NCI-H128 (cell line): ENCODE results near the gene PDXK.
"Not testable (repeated sequence)": the region's sequence is repeated elsewhere in the genome, so short reads cannot be mapped to it uniquely, and the experiment has no call there.

ENCODE experiments used
- DNase-seq: peaks from one replicate; lab custom pipeline; 2025; ENCODE audit not compliant: unreplicated experiment; lab: John Stamatoyannopoulos, UW

Gene PDXK

GRCh38 chr21:43718872-43719747, at the start of gene PDXK:
PDXK (plus strand) TSS chr21:43719129; CDS start chr21:43719295, 166 bp downstream.
- DNase-seq: peak; percentile 70

- DNase-seq: no peak
Observed at GRCh38 chr21:43669828-43670605, 48.9 kb upstream of the PDXK start.

- no peak for DNase-seq
Observed at GRCh38 chr21:43675871-43676270, 43.1 kb upstream of the PDXK start.

- DNase-seq: no peak
Observed at GRCh38 chr21:43676391-43676790, 42.5 kb upstream of the PDXK start.

DNA sequence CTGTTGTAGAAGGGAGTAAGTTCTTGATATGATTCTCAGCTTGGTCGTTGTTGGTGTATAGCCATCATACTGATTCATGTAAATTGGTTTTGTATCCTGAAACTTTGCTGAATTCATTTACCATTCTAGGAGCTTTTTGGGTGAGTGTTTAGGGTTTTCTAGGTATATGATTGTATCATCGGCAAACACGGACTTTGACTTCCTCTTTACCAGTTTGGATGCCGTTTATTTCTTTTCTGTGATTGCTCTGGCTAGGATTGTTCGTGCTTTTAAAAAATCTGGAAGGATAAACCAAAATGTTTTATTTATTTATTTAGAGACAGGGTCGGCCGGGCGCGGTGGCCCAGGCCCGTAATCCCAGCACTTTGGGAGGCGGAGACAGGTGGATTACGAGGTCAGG, 39.0 kb upstream of the PDXK start:
- no peak for DNase-seq

GRCh38 chr21:43680421-43680820, 38.5 kb upstream of the PDXK start:
- not testable (repeated sequence) for DNase-seq

- no peak for DNase-seq
Observed at GRCh38 chr21:43681650-43682049, 37.3 kb upstream of the PDXK start.

GRCh38 chr21:43684424-43684823, 34.5 kb upstream of the PDXK start:
- DNase-seq: no peak

DNA sequence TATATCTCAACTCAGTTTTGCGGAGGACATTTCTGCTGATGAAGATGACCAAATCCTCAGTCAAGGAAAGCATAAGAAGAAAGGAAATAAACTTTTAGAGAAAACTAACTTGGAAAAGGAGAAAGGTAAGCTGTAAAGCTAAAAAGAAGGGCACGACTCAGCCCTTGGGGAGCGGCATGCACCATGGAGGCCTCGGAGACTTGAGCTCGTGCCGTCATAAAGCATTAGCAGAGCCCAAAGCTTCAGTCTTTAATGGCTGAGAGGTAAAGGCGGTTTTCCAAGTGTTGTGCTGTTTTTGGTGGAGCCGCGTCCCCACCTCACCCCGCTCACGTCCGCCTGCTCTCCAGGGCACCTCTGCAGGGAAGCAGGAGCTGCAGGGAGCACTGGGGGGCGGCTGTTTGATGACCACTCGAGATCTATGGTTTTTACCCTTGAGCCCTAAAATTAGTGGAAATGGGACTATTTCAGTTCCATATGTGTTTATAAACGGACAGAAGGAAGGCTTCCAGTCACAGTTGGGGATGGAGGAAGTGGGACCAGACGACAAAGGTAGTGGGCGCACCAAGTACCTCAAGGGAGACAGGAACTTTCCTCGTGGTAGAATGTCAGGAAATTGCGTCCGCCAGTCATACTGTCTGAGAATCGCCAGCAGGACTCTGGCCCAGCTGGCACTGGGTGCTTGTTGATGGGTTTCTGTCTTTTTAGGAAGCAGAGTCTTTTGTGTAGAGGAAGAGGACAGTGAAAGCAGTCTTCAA, 31.9 kb upstream of the PDXK start:
- DNase-seq: no peak

GRCh38 chr21:43687566-43688399, 31.1 kb upstream of the PDXK start:
- no peak for DNase-seq

GRCh38 chr21:43688906-43689305, 30.0 kb upstream of the PDXK start:
- no peak for DNase-seq

DNA sequence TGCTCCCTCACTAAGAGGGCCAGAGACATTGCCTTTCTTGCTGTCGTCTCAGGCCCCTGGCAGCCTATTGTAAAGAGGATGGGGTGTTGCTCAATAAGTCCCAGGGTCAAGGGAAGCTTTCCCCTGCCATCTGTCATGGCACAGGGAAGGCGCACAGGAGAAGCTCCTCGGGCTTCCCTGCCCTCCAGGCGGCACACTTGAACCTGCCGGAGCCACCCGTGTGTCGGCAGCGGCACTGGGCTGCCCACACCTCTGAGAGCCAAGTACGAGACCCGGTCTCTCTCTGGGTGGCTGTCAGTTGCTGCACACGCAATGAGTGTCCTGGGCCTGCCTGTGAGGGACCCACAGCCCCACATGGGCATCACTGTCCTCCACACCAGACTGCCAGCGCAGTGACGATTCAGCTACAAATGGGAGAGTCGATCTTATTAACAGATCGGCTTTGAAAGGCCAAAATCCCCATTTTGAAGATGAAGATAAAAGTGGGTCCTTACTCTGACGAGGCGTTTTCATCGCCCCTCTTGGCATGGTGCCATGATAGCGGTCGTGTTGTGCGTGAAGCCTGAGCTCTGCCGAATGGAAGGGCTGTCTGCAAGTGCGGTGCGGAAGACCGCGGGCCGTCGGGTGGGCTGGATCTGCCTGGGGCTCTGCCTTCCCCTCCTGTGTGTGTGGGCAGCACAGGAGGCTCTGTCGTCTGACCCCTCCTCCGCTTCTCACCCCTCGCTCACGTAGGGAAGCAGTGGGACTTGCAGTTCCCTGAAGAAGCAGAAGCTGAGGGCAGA, 29.2 kb upstream of the PDXK start:
- no peak for DNase-seq

DNA sequence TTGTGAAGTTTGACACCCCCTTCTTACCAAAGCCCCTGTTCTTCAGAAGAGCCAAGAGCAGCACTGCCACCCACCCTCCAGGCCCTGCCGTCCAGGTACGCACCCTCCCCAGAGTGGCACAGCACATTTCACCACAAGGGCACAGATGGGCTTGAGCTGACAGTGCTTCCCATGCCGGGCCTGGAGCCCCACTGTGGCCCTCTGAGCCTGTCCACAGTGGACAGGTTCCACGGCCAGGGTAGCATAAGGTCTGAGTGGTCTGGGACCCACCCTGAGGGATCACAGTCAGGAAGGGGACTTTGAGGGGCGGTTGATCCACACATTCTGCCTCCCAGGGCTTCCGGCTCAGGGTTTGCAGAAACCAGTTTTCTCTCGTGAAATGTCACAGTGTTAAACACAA, 28.6 kb upstream of the PDXK start:
- DNase-seq: no peak

- DNase-seq: no peak
Observed at GRCh38 chr21:43691086-43691795, 27.7 kb upstream of the PDXK start.

- no peak for DNase-seq
Observed at GRCh38 chr21:43691801-43692200, 27.1 kb upstream of the PDXK start.

GRCh38 chr21:43692949-43693348, 26.0 kb upstream of the PDXK start:
- DNase-seq: no peak

GRCh38 chr21:43693981-43694380, 24.9 kb upstream of the PDXK start:
- DNase-seq: no peak

DNA sequence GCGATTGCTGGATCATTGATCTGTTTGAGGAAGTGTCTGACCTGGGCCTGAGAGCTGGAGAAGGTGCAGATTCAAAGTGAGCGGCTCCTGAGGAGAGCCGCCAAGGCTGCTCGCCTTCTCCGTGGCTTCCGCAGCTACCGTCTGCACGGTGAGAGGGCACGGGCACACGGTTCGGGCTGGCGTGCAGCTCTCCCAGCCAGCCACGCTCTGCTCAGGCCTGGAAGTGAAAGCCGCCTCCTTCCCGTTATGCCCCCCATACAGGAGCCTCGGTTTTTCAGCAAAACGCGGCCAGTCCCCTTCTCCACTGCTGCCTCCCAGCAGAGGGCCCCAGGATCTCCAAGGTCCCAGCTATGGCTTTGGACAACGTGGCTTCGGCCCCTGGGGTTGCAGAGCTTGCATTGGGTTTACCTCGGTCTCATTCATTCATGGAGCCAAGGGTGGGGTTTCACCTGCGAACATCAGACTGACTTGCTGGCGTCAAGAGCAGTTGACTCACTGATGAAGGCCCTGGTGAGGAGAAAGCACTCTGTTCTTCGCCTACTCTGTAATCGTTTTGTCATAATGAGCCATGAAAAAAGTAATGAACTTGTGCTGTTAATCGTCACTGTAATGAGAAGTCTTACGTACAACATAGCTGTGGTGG, 24.4 kb upstream of the PDXK start:
- DNase-seq: no peak

- no peak for DNase-seq
Observed at GRCh38 chr21:43696214-43696613, 22.7 kb upstream of the PDXK start.
